ENCODE results near the gene PTPN22.

Gene PTPN22

GRCh38 chr1:113849072-113849471 lies 22.4 kb downstream of the PTPN22 start:
- DNase-seq, result peak in 1 of 2 donors; percentile 64

- DNase-seq, result no peak
Measured at GRCh38 chr1:113846391-113847035, 25.0 kb downstream of the PTPN22 start.

- no peak for DNase-seq
Measured at GRCh38 chr1:113836534-113836933, 35.0 kb downstream of the PTPN22 start.

GRCh38 chr1:113835686-113836290 lies 35.7 kb downstream of the PTPN22 start:
- peak; percentile 27 to 73 for DNase-seq

- no peak for DNase-seq
Measured at GRCh38 chr1:113834716-113835115, 36.8 kb downstream of the PTPN22 start.

- no peak for DNase-seq
Measured at GRCh38 chr1:113830039-113830438, 41.5 kb downstream of the PTPN22 start.

- no peak for DNase-seq
Measured at GRCh38 chr1:113821916-113822315, 49.6 kb downstream of the PTPN22 start.

GRCh38 chr1:113818578-113818977 lies 52.9 kb downstream of the PTPN22 start:
- peak; percentile 65 to 81 for DNase-seq

- DNase-seq, result no peak
Measured at GRCh38 chr1:113813218-113813617, 58.3 kb downstream of the PTPN22 start.

- no peak for DNase-seq
Measured at GRCh38 chr1:113812661-113813135, 58.8 kb downstream of the PTPN22 start.

GRCh38 chr1:113811888-113812660 lies 59.4 kb downstream of the PTPN22 start, which contains the start of gene RSBN1:
Gene RSBN1 (minus strand): TSS chr1:113812476. CDS start chr1:113812412, 64 bp downstream.
- peak; percentile 100 for DNase-seq

- peak in 1 of 2 donors; percentile 36 for DNase-seq
Measured at GRCh38 chr1:113811156-113811887, 60.2 kb downstream of the PTPN22 start.

GRCh38 chr1:113809670-113810602 lies 61.6 kb downstream of the PTPN22 start:
- no peak for DNase-seq

GRCh38 chr1:113808450-113809195 lies 62.9 kb downstream of the PTPN22 start:
- DNase-seq, result no peak

GRCh38 chr1:113805639-113806038 lies 65.9 kb downstream of the PTPN22 start:
- no peak for DNase-seq

GRCh38 chr1:113805256-113805531 lies 66.3 kb downstream of the PTPN22 start:
- DNase-seq, result no peak

GRCh38 chr1:113804421-113805255 lies 66.9 kb downstream of the PTPN22 start:
- peak; percentile 48 to 59 for DNase-seq

- no peak for DNase-seq
Measured at GRCh38 chr1:113802367-113803007, 69.0 kb downstream of the PTPN22 start.

- DNase-seq, result no peak
Measured at GRCh38 chr1:113800487-113800886, 71.0 kb downstream of the PTPN22 start.

- DNase-seq, result no peak
Measured at GRCh38 chr1:113797472-113797871, 74.0 kb downstream of the PTPN22 start.
